K562 (cell line): ENCODE measurements around the gene SUSD3. TPM values are rescaled to one million over a fixed set of nuclear protein-coding genes. Genes with fewer than 3 reads are reported as not detected.
A peak's percentile ranks its signal among the peaks of the same experiment; 100 is the strongest.

Experiments used
- EHMT2 ChIP-seq: fragments of 450-650 bp; IDR thresholded peaks from 2 replicates; pipeline ENCODE4 v1.6.1; 2018; ENCODE audit warnings: antibody characterized with exemption
- ETV6 ChIP-seq, 3 experiments: fragments of 150-350 bp in 1 of 3; sonication (generic) in 1 of 3; formaldehyde crosslinking in 1 of 3; IDR thresholded peaks; 2 replicates each; pipeline versions ENCODE4 v1.6.1 to v1.8.0; 2014 to 2022; ENCODE audit warnings: borderline replicate concordance in 2 of 3, low read depth in 2 of 3, antibody characterized with exemption in 1 of 3, low read length in 1 of 3, mild to moderate bottlenecking in 1 of 3, missing genetic modification reagents in 1 of 3
- FIP1L1 ChIP-seq: fragments of 200-400 bp; formaldehyde crosslinking; IDR thresholded peaks from 2 replicates; pipeline ENCODE4 v1.6.1; 2018; ENCODE audit warnings: mild to moderate bottlenecking, low read depth, low read length; ENCODE audit not compliant: poor library complexity, severe bottlenecking
- ILF3 ChIP-seq: fragments of 450-650 bp; IDR thresholded peaks from 2 replicates; pipeline ENCODE4 v1.6.1; 2018; ENCODE audit warnings: antibody characterized with exemption, mild to moderate bottlenecking, moderate library complexity, borderline replicate concordance
- JUND ChIP-seq, 2 experiments: IDR thresholded peaks; 2 replicates in 1 of 2; 3 replicates in 1 of 2; pipeline ENCODE4 v1.6.1; 2011; ENCODE audit warnings: borderline replicate concordance in 2 of 2, low read depth in 2 of 2, low read length in 2 of 2, improper control_type of control experiment in 1 of 2, missing biosample characterization in 1 of 2, missing genetic modification characterization in 1 of 2, missing genetic modification reagents in 1 of 2
- L3MBTL2 ChIP-seq: fragments of 450-650 bp; IDR thresholded peaks from 2 replicates; pipeline ENCODE4 v1.6.1; 2016; ENCODE audit warnings: mild to moderate bottlenecking, moderate library complexity
- STAT5B ChIP-seq: fragments of 250-450 bp; sonication (Bioruptor Pico); IDR thresholded peaks from 2 replicates; pipeline ENCODE4 v1.8.0; 2021; ENCODE audit warnings: mild to moderate bottlenecking, inconsistent platforms
- ZBTB17 ChIP-seq: fragments of 450-650 bp; formaldehyde crosslinking; IDR thresholded peaks from 2 replicates; pipeline ENCODE4 v1.4.0; 2020; ENCODE audit warnings: mild to moderate bottlenecking
- ZFX ChIP-seq: sonication (generic); formaldehyde crosslinking; IDR thresholded peaks from 2 replicates; pipeline ENCODE4 v1.8.0; 2022; ENCODE audit warnings: mild to moderate bottlenecking, missing genetic modification reagents, moderate library complexity
- ZKSCAN1 ChIP-seq: fragments of 150-350 bp; IDR thresholded peaks from 2 replicates; pipeline ENCODE4 v1.6.1; 2016; ENCODE audit warnings: low read depth, low read length
- ZNF79 ChIP-seq: fragments of 250-450 bp; sonication (Bioruptor Pico); IDR thresholded peaks from 2 replicates; pipeline ENCODE4 v1.4.0; 2020; ENCODE audit warnings: low read depth, mild to moderate bottlenecking, moderate library complexity
- polyA plus RNA-seq, 8 experiments: library from polyadenylated mRNA; depleted of rRNA in 4 of 8; stranded (reverse) in 5 of 8; unstranded in 3 of 8; fragments of >200 nt; fragmentation: Nextera tagmentation in 2 of 8; fragmentation: Illumina TruSeq in 1 of 8; extraction: Ambion mirVana in 2 of 8; extraction: Trizol in 1 of 8; gene quantifications; 2 replicates each; pipeline versions ENCODE4 v1.2.1 to v1.2.3, GENCODE V29; 2011 to 2014; ENCODE audit warnings: inconsistent platforms in 1 of 8, missing spikeins in 1 of 8
- total RNA-seq, 7 experiments: library from RNA; depleted of rRNA in 6 of 7; stranded (reverse); fragments of >200 nt in 6 of 7; fragmentation: Illumina TruSeq in 2 of 7; extraction: Trizol in 2 of 7; gene quantifications; 2 replicates each; pipeline versions ENCODE4 v1.2.1 to v1.2.3, GENCODE V29; 2011 to 2021; ENCODE audit warnings: low replicate concordance in 1 of 7
- TF ChIP-seq, protein P1 (sequence below): fragments of 450-650 bp; IDR thresholded peaks from 2 replicates; pipeline ENCODE4 v1.6.1; 2016; ENCODE audit warnings: mild to moderate bottlenecking, moderate library complexity

Gene SUSD3
- total and polyA plus RNA-seq, 9 of the 15 experiments (the other 6 are each of a cell fraction or from before 2014, with no cell fraction given), result 1.3 to 21.7 (median 11.4) TPM

DNA sequence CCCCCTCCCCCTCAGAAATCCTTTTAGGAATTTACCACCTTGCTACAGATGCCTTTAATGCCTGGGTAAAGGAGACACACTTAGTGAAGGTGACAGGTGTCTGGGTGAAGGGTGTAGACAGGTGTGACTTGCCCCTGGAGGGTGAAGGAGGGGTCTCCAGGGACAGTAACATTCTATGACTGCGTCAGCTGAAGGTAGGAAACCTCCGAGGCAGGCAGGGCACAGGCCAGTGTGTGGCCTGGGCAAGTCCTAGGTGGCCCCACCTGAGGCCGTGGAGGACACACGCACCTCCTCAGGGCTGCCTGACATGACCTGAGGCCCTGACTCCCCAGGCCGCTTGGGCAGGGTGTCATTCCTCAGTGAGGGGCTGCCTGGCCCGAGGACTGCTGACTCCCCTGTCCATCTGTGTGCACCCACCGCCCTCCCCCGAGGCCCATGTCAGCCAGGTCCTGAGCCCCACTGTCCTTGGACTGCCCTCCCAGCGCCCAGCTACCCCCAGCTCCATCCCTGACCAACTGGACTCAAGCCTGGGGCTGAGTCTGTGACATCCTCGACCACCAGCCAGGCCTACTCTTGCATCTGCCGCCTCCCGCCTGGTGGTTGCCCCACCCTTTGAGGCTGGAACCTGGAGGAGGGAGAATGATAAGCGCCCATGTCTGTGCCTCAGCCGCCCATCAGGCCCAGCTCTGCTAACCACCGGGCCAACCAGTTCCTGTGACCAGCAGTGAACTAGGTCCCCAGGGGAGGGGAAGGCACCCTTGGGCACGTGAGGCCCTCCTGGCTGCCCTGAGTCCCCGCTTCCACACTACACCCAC lies 55.9 kb downstream of the SUSD3 start (continued):
- no peak for TF ChIP-seq ETV6 (IDR thresholded peaks at IDR 0.05; ENCODE audit: borderline replicate concordance in 1 of 2, low read depth in 2 of 2, low read length in 1 of 2)
- no peak for TF ChIP-seq ETV6 (CRISPR knock-in tag; IDR thresholded peaks at IDR 0.05; ENCODE audit: borderline replicate concordance)
- no peak for TF ChIP-seq ZKSCAN1
- no peak for TF ChIP-seq ILF3
- peak; percentile 39; the same call in 1 of the 2 replicates for TF ChIP-seq L3MBTL2
- 0 out of 2 replicates have a peak, but pooled peaks have one; percentile 25 for TF ChIP-seq ZBTB17
- TF ChIP-seq JUND (IDR thresholded peaks at IDR 0.05; ENCODE audit: borderline replicate concordance, low read depth, low read length), result no peak
- 0 out of 3 replicates have a peak, but pooled peaks have one; percentile 49 for TF ChIP-seq JUND (tag; IDR thresholded peaks at IDR 0.05; ENCODE audit: borderline replicate concordance, low read depth, low read length)
- no peak for TF ChIP-seq FIP1L1
- no peak for TF ChIP-seq STAT5B
- no peak for TF ChIP-seq EHMT2
- no peak for TF ChIP-seq ZNF79 (CRISPR knock-in tag)
- TF ChIP-seq ZFX (CRISPR knock-in tag), result peak; percentile 37; the same call in 1 of the 2 replicates
- TF ChIP-seq, protein P1, sequence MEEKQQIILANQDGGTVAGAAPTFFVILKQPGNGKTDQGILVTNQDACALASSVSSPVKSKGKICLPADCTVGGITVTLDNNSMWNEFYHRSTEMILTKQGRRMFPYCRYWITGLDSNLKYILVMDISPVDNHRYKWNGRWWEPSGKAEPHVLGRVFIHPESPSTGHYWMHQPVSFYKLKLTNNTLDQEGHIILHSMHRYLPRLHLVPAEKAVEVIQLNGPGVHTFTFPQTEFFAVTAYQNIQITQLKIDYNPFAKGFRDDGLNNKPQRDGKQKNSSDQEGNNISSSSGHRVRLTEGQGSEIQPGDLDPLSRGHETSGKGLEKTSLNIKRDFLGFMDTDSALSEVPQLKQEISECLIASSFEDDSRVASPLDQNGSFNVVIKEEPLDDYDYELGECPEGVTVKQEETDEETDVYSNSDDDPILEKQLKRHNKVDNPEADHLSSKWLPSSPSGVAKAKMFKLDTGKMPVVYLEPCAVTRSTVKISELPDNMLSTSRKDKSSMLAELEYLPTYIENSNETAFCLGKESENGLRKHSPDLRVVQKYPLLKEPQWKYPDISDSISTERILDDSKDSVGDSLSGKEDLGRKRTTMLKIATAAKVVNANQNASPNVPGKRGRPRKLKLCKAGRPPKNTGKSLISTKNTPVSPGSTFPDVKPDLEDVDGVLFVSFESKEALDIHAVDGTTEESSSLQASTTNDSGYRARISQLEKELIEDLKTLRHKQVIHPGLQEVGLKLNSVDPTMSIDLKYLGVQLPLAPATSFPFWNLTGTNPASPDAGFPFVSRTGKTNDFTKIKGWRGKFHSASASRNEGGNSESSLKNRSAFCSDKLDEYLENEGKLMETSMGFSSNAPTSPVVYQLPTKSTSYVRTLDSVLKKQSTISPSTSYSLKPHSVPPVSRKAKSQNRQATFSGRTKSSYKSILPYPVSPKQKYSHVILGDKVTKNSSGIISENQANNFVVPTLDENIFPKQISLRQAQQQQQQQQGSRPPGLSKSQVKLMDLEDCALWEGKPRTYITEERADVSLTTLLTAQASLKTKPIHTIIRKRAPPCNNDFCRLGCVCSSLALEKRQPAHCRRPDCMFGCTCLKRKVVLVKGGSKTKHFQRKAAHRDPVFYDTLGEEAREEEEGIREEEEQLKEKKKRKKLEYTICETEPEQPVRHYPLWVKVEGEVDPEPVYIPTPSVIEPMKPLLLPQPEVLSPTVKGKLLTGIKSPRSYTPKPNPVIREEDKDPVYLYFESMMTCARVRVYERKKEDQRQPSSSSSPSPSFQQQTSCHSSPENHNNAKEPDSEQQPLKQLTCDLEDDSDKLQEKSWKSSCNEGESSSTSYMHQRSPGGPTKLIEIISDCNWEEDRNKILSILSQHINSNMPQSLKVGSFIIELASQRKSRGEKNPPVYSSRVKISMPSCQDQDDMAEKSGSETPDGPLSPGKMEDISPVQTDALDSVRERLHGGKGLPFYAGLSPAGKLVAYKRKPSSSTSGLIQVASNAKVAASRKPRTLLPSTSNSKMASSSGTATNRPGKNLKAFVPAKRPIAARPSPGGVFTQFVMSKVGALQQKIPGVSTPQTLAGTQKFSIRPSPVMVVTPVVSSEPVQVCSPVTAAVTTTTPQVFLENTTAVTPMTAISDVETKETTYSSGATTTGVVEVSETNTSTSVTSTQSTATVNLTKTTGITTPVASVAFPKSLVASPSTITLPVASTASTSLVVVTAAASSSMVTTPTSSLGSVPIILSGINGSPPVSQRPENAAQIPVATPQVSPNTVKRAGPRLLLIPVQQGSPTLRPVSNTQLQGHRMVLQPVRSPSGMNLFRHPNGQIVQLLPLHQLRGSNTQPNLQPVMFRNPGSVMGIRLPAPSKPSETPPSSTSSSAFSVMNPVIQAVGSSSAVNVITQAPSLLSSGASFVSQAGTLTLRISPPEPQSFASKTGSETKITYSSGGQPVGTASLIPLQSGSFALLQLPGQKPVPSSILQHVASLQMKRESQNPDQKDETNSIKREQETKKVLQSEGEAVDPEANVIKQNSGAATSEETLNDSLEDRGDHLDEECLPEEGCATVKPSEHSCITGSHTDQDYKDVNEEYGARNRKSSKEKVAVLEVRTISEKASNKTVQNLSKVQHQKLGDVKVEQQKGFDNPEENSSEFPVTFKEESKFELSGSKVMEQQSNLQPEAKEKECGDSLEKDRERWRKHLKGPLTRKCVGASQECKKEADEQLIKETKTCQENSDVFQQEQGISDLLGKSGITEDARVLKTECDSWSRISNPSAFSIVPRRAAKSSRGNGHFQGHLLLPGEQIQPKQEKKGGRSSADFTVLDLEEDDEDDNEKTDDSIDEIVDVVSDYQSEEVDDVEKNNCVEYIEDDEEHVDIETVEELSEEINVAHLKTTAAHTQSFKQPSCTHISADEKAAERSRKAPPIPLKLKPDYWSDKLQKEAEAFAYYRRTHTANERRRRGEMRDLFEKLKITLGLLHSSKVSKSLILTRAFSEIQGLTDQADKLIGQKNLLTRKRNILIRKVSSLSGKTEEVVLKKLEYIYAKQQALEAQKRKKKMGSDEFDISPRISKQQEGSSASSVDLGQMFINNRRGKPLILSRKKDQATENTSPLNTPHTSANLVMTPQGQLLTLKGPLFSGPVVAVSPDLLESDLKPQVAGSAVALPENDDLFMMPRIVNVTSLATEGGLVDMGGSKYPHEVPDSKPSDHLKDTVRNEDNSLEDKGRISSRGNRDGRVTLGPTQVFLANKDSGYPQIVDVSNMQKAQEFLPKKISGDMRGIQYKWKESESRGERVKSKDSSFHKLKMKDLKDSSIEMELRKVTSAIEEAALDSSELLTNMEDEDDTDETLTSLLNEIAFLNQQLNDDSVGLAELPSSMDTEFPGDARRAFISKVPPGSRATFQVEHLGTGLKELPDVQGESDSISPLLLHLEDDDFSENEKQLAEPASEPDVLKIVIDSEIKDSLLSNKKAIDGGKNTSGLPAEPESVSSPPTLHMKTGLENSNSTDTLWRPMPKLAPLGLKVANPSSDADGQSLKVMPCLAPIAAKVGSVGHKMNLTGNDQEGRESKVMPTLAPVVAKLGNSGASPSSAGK, result 0 out of 2 replicates have a peak, but pooled peaks have one; percentile 31
- TF ChIP-seq, all 486 proteins: peak for 10
